B cell (primary cell): ENCODE data around the gene PODN. TPM values are rescaled to one million over a fixed set of nuclear protein-coding genes. Genes with fewer than 3 reads are reported as not detected.

Experiments used
- ATAC-seq: fragments of 200-7000 bp; cut with Tn5 transposase; one replicate; pipeline ENCODE4 v1.10.0; 2021; ENCODE audit warnings: low read depth, mild to moderate bottlenecking, moderate number of reproducible peaks, moderate library complexity
- CTCF ChIA-PET: fragments of 350-600 bp; sonication (Branson Sonifier 250); formaldehyde crosslinking; loops from one replicate; lab custom pipeline; 2021; ENCODE audit warnings: antibody characterized with exemption, inconsistent platforms; lab: Charles Lee
- POLR2A ChIA-PET: fragments of 350-600 bp; sonication (Branson Sonifier 250); formaldehyde crosslinking; loops from one replicate; lab custom pipeline; 2021; ENCODE audit warnings: antibody characterized with exemption; lab: Charles Lee
- DNase-seq: peaks from one replicate; pipeline ENCODE4 v3.0.0; 2013
- H2AFZ ChIP-seq: 2 replicates; pipeline ENCODE4 v1.6.1; 2012; ENCODE audit warnings: mild to moderate bottlenecking, low read depth, low read length; ENCODE audit not compliant: insufficient read depth, poor library complexity, severe bottlenecking
- H3K27ac ChIP-seq, 2 donors: 1 replicate in 1 of 2; 2 replicates in 1 of 2; pipeline ENCODE4 v1.5.1; 2012 to 2013; ENCODE audit warnings: low read length in 2 of 2, mild to moderate bottlenecking in 2 of 2, moderate library complexity in 1 of 2
- H3K27me3 ChIP-seq, 4 experiments: fragments of 200-600 bp in 1 of 4; sonication (generic) in 1 of 4; replicated peaks in 1 of 4; 1 replicate in 2 of 4; 2 replicates in 2 of 4; pipeline versions ENCODE4 v1.6.1 to v1.7.0; 2013 to 2016; ENCODE audit warnings: low read length in 3 of 4, mild to moderate bottlenecking in 2 of 4, mixed read lengths in 1 of 4, moderate library complexity in 1 of 4; ENCODE audit not compliant: insufficient read depth in 4 of 4, control insufficient read depth in 3 of 4; ENCODE audit errors: control extremely low read depth in 1 of 4
- H3K36me3 ChIP-seq, 2 experiments: replicated peaks in 1 of 2; 1 replicate in 1 of 2; 2 replicates in 1 of 2; pipeline versions ENCODE4 v1.6.1 to v1.7.1; 2013; ENCODE audit warnings: low read length in 1 of 2; ENCODE audit not compliant: insufficient read depth in 2 of 2, control insufficient read depth in 1 of 2; ENCODE audit errors: control extremely low read depth in 1 of 2, extremely low read depth in 1 of 2
- H3K4me1 ChIP-seq, 2 donors: fragments of 200-600 bp in 1 of 2; sonication (generic) in 1 of 2; 1 replicate in 1 of 2; 2 replicates in 1 of 2; pipeline versions ENCODE4 v1.5.1 to v1.6.1; 2013 to 2017; ENCODE audit warnings: low read length in 2 of 2; ENCODE audit not compliant: control insufficient read depth in 2 of 2, insufficient read depth in 2 of 2
- H3K4me2 ChIP-seq: replicated peaks from 2 replicates; pipeline ENCODE3; 2012; ENCODE audit warnings: mild to moderate bottlenecking, low read depth, low read length; ENCODE audit not compliant: poor library complexity, severe bottlenecking
- H3K4me3 ChIP-seq, 5 experiments: fragments of 200-600 bp in 1 of 5; sonication (generic) in 1 of 5; 1 replicate in 3 of 5; 2 replicates in 2 of 5; pipeline versions ENCODE4 v1.5.1 to v1.7.0; 2011 to 2016; ENCODE audit warnings: low read length in 4 of 5, mild to moderate bottlenecking in 4 of 5, low read depth in 2 of 5, control low read depth in 1 of 5, moderate library complexity in 1 of 5; ENCODE audit not compliant: insufficient read depth in 1 of 5; ENCODE audit errors: control extremely low read depth in 1 of 5, extremely low read depth in 1 of 5
- H3K79me2 ChIP-seq: fragments of 200-600 bp; sonication (generic); one replicate; pipeline ENCODE4 v1.6.0; 2016; ENCODE audit warnings: low read length; ENCODE audit not compliant: control insufficient read depth, insufficient read depth
- H3K9ac ChIP-seq: fragments of 200-600 bp; sonication (generic); 2 replicates; pipeline ENCODE4 v1.6.1; 2017; ENCODE audit warnings: mild to moderate bottlenecking, low read length, moderate library complexity
- H3K9me3 ChIP-seq, 3 donors: one replicate each; pipeline versions ENCODE4 v1.6.1 to v1.7.1; 2013; ENCODE audit warnings: low read length in 2 of 3; ENCODE audit not compliant: control insufficient read depth in 2 of 3, insufficient read depth in 1 of 3; ENCODE audit errors: control extremely low read depth in 1 of 3
- H4K20me1 ChIP-seq: 2 replicates; pipeline ENCODE4 v1.6.0; 2012; ENCODE audit warnings: mild to moderate bottlenecking, low read length; ENCODE audit not compliant: insufficient read depth, control insufficient read depth, poor library complexity, severe bottlenecking
- H3K27ac Mint-ChIP-seq: one replicate; pipeline ENCODE4 v1.8.0; 2021; ENCODE audit warnings: mixed read lengths
- H3K27me3 Mint-ChIP-seq: one replicate; pipeline ENCODE4 v1.8.0; 2021; ENCODE audit warnings: mixed read lengths
- H3K4me1 Mint-ChIP-seq: one replicate; pipeline ENCODE4 v1.8.0; 2021; ENCODE audit warnings: mixed read lengths
- H3K4me3 Mint-ChIP-seq: one replicate; pipeline ENCODE4 v1.8.0; 2021; ENCODE audit warnings: mixed read lengths
- H3K9me3 Mint-ChIP-seq: one replicate; pipeline ENCODE4 v1.8.0; 2022; ENCODE audit warnings: mixed read lengths; ENCODE audit not compliant: insufficient read depth
- EZH2 ChIP-seq: IDR thresholded peaks from 2 replicates; pipeline ENCODE4 v1.6.1; 2012; ENCODE audit warnings: borderline replicate concordance, low read depth, mild to moderate bottlenecking, moderate library complexity, low read length; ENCODE audit not compliant: insufficient read depth, poor library complexity, severe bottlenecking
- whole genome bisulfite sequencing: methylation state at CpG from one replicate; pipeline ENCODE4 v1.1.5; 2013; ENCODE audit warnings: missing lambda C conversion rate; ENCODE audit not compliant: insufficient coverage; 5-methylcytosine and 5-hydroxymethylcytosine counted together
- intact Hi-C: fragments of 100-400 bp; cut with micrococcal nuclease; formaldehyde crosslinking; loops from one replicate; pipeline ENCODE4 v1.10.0; 2022
- polyA plus RNA-seq: library from polyadenylated mRNA; depleted of rRNA; stranded (reverse); fragments of >200 nt; gene quantifications from 2 replicates; pipeline ENCODE4 v1.2.3, GENCODE V29; 2012
- total RNA-seq, 2 donors: library from RNA; stranded (reverse); fragments of 120-200 nt in 1 of 2; gene quantifications; 1 replicate in 1 of 2; 2 replicates in 1 of 2; pipeline versions ENCODE4 v1.2.3 to v1.2.4, GENCODE V29; 2013 to 2022
- TF ChIP-seq, protein P1 (sequence below): fragments of 200-600 bp; IDR thresholded peaks from one replicate; pipeline ENCODE4 v1.8.0; 2022; ENCODE audit warnings: antibody characterized with exemption, mild to moderate bottlenecking

PODN gene
- total and polyA plus RNA-seq, 2 donors (not counting 1 experiment from before 2014, with no cell fraction given) = not detected

DNA sequence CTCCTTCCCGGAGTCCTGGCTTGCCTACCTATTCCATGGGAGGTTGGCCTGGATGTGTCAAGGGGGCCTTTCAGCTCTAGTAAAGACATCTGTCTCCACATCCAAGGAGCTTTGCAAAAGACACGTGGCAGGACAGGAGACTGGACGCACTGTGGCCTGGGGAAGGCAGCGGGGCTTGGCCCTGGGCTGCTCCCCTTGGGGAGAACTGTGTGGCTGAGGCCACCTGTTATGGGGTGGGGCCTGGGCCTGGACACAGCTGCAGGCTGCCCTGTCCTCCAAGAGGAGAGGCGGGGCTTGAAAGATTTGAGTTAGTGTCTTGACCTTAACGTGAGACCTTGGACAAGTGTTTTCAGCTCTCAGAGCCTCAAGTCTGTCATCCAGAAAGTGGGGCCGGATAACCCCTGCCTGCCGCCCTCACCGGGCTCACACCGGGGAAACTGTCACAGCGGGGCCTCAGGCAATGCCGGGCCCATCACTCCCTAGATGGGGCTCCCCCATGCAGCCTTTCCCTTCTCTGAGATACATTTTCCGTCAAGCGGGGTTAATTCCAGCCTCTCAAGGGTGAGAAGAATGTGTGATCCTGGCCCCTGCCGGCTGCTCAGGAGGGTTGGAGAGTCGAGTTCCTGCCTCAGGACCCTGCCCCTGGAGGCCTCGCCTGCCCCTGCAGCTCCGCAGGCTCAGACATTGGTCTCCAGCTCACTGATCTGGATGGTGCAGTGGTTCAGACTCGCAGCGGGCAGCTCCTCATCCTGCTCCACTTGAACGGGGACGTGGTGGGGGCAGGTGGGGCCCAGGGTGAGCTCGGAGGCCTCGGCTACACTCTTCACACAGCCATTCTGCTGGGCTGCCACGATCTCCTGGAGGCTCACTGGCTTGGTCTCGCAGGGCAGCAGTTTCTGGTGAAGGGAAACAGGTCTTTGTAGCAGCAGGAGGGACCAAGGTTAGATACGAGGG lies 25.6 kb downstream of the PODN start:
- H3K4me3 ChIP-seq = no peak overlapping the region
- H3K9ac ChIP-seq = no peak overlapping the region
- no peak for DNase-seq
- H3K27ac Mint-ChIP-seq = no peak overlapping the region
- H3K27ac ChIP-seq = no peak overlapping the region
- H3K9me3 ChIP-seq = no peaks in the 10 kb centered on the region
- ATAC-seq = no peak
- POLR2A ChIA-PET = no interaction called here
- H3K27me3 ChIP-seq = no peaks in the 10 kb centered on the region
- H3K4me2 ChIP-seq = no peak overlapping the region
- H3K79me2 ChIP-seq = no peaks in the 10 kb centered on the region
- H3K4me3 Mint-ChIP-seq = no peak overlapping the region
- H3K4me1 ChIP-seq = no peaks in the 10 kb centered on the region
- CTCF ChIA-PET = interaction anchor here (0.6 to 1.4 kb wide), 2 partner anchors 30 to 667 kb away, joined by 3 to 4 read pairs; no protein-coding TSS in a partner anchor
- WGBS = 87% methylated on average over 25 of the region's 27 CpGs
- TF ChIP-seq, protein P1, sequence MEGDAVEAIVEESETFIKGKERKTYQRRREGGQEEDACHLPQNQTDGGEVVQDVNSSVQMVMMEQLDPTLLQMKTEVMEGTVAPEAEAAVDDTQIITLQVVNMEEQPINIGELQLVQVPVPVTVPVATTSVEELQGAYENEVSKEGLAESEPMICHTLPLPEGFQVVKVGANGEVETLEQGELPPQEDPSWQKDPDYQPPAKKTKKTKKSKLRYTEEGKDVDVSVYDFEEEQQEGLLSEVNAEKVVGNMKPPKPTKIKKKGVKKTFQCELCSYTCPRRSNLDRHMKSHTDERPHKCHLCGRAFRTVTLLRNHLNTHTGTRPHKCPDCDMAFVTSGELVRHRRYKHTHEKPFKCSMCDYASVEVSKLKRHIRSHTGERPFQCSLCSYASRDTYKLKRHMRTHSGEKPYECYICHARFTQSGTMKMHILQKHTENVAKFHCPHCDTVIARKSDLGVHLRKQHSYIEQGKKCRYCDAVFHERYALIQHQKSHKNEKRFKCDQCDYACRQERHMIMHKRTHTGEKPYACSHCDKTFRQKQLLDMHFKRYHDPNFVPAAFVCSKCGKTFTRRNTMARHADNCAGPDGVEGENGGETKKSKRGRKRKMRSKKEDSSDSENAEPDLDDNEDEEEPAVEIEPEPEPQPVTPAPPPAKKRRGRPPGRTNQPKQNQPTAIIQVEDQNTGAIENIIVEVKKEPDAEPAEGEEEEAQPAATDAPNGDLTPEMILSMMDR = no peak
- TF ChIP-seq EZH2 = no peak
- no peaks in the 10 kb centered on the region for H3K36me3 ChIP-seq
- H3K4me1 Mint-ChIP-seq = no peaks in the 10 kb centered on the region
- H2AFZ ChIP-seq = no peak overlapping the region
- intact Hi-C loops = no loop called here
- H4K20me1 ChIP-seq = no peaks in the 10 kb centered on the region
- H3K27me3 Mint-ChIP-seq = no peaks in the 10 kb centered on the region
- no peaks in the 10 kb centered on the region for H3K9me3 Mint-ChIP-seq
